K562 (cell line): ENCODE data around the gene PRKACA. TPM values are rescaled to one million over a fixed set of nuclear protein-coding genes. Genes with fewer than 3 reads are reported as not detected.

Source experiments
- ATAC-seq: fragments of 200-7000 bp; cut with Tn5 transposase; 3 replicates; pipeline ENCODE4 v1.9.1; 2020; ENCODE audit warnings: moderate library complexity
- BruUV-seq: library from RNA; stranded (reverse); fragments of 400-500 nt; replicated peaks from 2 replicates; lab custom pipeline; 2021; lab: Mats Ljungman, UMichigan
- CTCF ChIA-PET: fragments of 300-600 bp; formaldehyde crosslinking; extraction: SDS; loops from one replicate; lab custom pipeline; 2021; ENCODE audit warnings: low intra/inter-chr PET ratio; lab: Yijun Ruan, JAX
- POLR2A ChIA-PET: fragments of 300-600, 350-650 bp; sonication (Branson Sonifier 250); formaldehyde crosslinking; extraction: SDS; loops from one replicate; lab custom pipeline; 2021; ENCODE audit warnings: antibody characterized with exemption, inconsistent platforms; lab: Yijun Ruan, JAX
- DNase-seq, 4 experiments: peaks; one replicate each; pipeline versions ENCODE4 v3.0.0 to v3.0.0-alpha.2; 2011 to 2018; ENCODE audit warnings: low spot score in 3 of 4, mixed read lengths in 3 of 4; ENCODE audit errors: extremely low read depth in 1 of 4
- FAIRE-seq: peaks from 2 replicates; lab custom pipeline; 2011; peaks lifted over from hg19 to GRCh38; lab: Jason Lieb, UNC
- H2AFZ ChIP-seq: 2 replicates; pipeline ENCODE4 v1.6.0; 2011; ENCODE audit warnings: low read depth, low read length, control low read depth, inconsistent platforms
- H3K27ac ChIP-seq: fragments of 200-600 bp; 3 replicates; pipeline ENCODE4 v1.8.0; 2011; ENCODE audit warnings: low read depth, mild to moderate bottlenecking, control low read depth, inconsistent platforms, low read length, moderate library complexity, mixed read lengths; ENCODE audit errors: extremely low read depth
- H3K27me3 ChIP-seq, 2 experiments: fragments of 300-600 bp in 1 of 2; 2 replicates in 1 of 2; 3 replicates in 1 of 2; pipeline versions ENCODE4 v1.6.0 to v1.8.0; 2011; ENCODE audit warnings: inconsistent platforms in 2 of 2, low read length in 2 of 2, mild to moderate bottlenecking in 1 of 2, mixed read lengths in 1 of 2, moderate library complexity in 1 of 2; ENCODE audit not compliant: control insufficient read depth in 2 of 2, insufficient read depth in 2 of 2
- H3K36me3 ChIP-seq: fragments of 300-600 bp; 3 replicates; pipeline ENCODE4 v1.8.0; 2011; ENCODE audit warnings: mild to moderate bottlenecking, low read length, inconsistent platforms; ENCODE audit not compliant: control insufficient read depth, insufficient read depth
- H3K4me1 ChIP-seq, 2 experiments: fragments of 200-600 bp in 1 of 2; replicated peaks in 1 of 2; 2 replicates in 1 of 2; 3 replicates in 1 of 2; pipeline versions ENCODE4 v1.5.1 to v1.8.0; 2011; ENCODE audit warnings: inconsistent platforms in 2 of 2, low read length in 2 of 2, mild to moderate bottlenecking in 1 of 2, mixed read lengths in 1 of 2, moderate library complexity in 1 of 2; ENCODE audit not compliant: control insufficient read depth in 2 of 2, insufficient read depth in 2 of 2
- H3K4me2 ChIP-seq: 2 replicates; pipeline ENCODE4 v1.6.1; 2011; ENCODE audit warnings: low read length, control low read depth, inconsistent platforms, mixed read lengths; ENCODE audit not compliant: insufficient read depth
- H3K4me3 ChIP-seq: fragments of 200-600 bp; sonication (generic), shearing (Covaris generic); 2 replicates; pipeline ENCODE4 v1.5.1; 2016; ENCODE audit warnings: control low read depth, inconsistent platforms
- H3K79me2 ChIP-seq: fragments of 200-600 bp; 3 replicates; pipeline ENCODE4 v1.8.0; 2011; ENCODE audit warnings: low read length, inconsistent platforms; ENCODE audit not compliant: control insufficient read depth, insufficient read depth
- H3K9ac ChIP-seq, 2 experiments: 2 replicates each; pipeline versions ENCODE4 v1.6.0 to v1.6.1; 2011; ENCODE audit warnings: low read depth in 2 of 2, low read length in 2 of 2, control low read depth in 1 of 2, inconsistent platforms in 1 of 2, mild to moderate bottlenecking in 1 of 2, mixed read lengths in 1 of 2; ENCODE audit not compliant: insufficient read depth in 1 of 2
- H3K9me1 ChIP-seq: one replicate; pipeline ENCODE4 v1.6.0; 2011; ENCODE audit warnings: inconsistent platforms, mild to moderate bottlenecking, low read length, moderate library complexity; ENCODE audit not compliant: control insufficient read depth, insufficient read depth
- H3K9me3 ChIP-seq: replicated peaks from 2 replicates; pipeline ENCODE4 v1.5.1; 2011; ENCODE audit warnings: low read depth, low read length, inconsistent platforms; ENCODE audit not compliant: control insufficient read depth, insufficient read depth
- H4K20me1 ChIP-seq: replicated peaks from 2 replicates; pipeline ENCODE4 v1.6.1; 2011; ENCODE audit warnings: low read length, inconsistent platforms, mixed read lengths; ENCODE audit not compliant: control insufficient read depth, insufficient read depth
- PHF20 ChIP-seq: fragments of 450-650 bp; IDR thresholded peaks from 2 replicates; pipeline ENCODE4 v1.6.1; 2018; ENCODE audit not compliant: partially characterized antibody
- POLR2G ChIP-seq: fragments of 200-400 bp; formaldehyde crosslinking; IDR thresholded peaks from 2 replicates; pipeline ENCODE4 v1.6.1; 2017; ENCODE audit warnings: low read depth, mild to moderate bottlenecking, antibody characterized with exemption, low read length, moderate library complexity
- RBM22 ChIP-seq: fragments of 200-400 bp; formaldehyde crosslinking; IDR thresholded peaks from 2 replicates; pipeline ENCODE4 v1.6.1; 2018; ENCODE audit warnings: low read length, low read depth; ENCODE audit not compliant: poor library complexity, severe bottlenecking
- ZNF512 ChIP-seq: IDR thresholded peaks from 2 replicates; pipeline ENCODE4 v1.6.1; 2016; ENCODE audit warnings: missing genetic modification characterization, missing compliant biosample characterization
- ZNF609 ChIP-seq: sonication (generic); formaldehyde crosslinking; IDR thresholded peaks from 2 replicates; pipeline ENCODE4 v1.8.1; 2023; ENCODE audit warnings: missing genetic modification reagents, mild to moderate bottlenecking, borderline replicate concordance
- WGBS: fragments of 100-300 bp; shearing (Covaris generic); methylation state at CpG from one replicate; pipeline ENCODE4 v1.1.6; 2016; ENCODE audit warnings: low coverage, mixed read lengths; ENCODE audit not compliant: insufficient coverage; ENCODE audit errors: missing lambda C conversion rate; 5-methylcytosine and 5-hydroxymethylcytosine counted together
- in situ Hi-C: fragments of 300-500 bp; cut with MboI; formaldehyde crosslinking; loops from 4 replicates; pipeline ENCODE4 v1.15.0; 2018; ENCODE audit warnings: inconsistent platforms, mixed read lengths
- intact Hi-C: fragments of 100-400 bp; cut with micrococcal nuclease; formaldehyde crosslinking; loops from 2 replicates; pipeline ENCODE4 v1.14.2; 2022
- polyA plus RNA-seq, 8 experiments: library from polyadenylated mRNA; depleted of rRNA in 4 of 8; stranded (reverse) in 5 of 8; unstranded in 3 of 8; fragments of >200 nt; fragmentation: Nextera tagmentation in 2 of 8; fragmentation: Illumina TruSeq in 1 of 8; extraction: Ambion mirVana in 2 of 8; extraction: Trizol in 1 of 8; gene quantifications; 2 replicates each; pipeline versions ENCODE4 v1.2.1 to v1.2.3, GENCODE V29; 2011 to 2014; ENCODE audit warnings: inconsistent platforms in 1 of 8, missing spikeins in 1 of 8
- total RNA-seq, 7 experiments: library from RNA; depleted of rRNA in 6 of 7; stranded (reverse); fragments of >200 nt in 6 of 7; fragmentation: Illumina TruSeq in 2 of 7; extraction: Trizol in 2 of 7; gene quantifications; 2 replicates each; pipeline versions ENCODE4 v1.2.1 to v1.2.3, GENCODE V29; 2011 to 2021; ENCODE audit warnings: low replicate concordance in 1 of 7
- TF ChIP-seq, protein P1 (sequence below): fragments of 450-650 bp; conservative IDR thresholded peaks from 2 replicates; pipeline ENCODE4 v1.6.1; 2016; ENCODE audit warnings: missing genetic modification characterization, low read depth, mild to moderate bottlenecking, missing compliant biosample characterization, moderate library complexity

Gene PRKACA
- total and polyA plus RNA-seq, 9 of the 15 experiments (the other 6 are each of a cell fraction or from before 2014, with no cell fraction given), result 1.2 to 63.1 (median 13.0) TPM

DNA sequence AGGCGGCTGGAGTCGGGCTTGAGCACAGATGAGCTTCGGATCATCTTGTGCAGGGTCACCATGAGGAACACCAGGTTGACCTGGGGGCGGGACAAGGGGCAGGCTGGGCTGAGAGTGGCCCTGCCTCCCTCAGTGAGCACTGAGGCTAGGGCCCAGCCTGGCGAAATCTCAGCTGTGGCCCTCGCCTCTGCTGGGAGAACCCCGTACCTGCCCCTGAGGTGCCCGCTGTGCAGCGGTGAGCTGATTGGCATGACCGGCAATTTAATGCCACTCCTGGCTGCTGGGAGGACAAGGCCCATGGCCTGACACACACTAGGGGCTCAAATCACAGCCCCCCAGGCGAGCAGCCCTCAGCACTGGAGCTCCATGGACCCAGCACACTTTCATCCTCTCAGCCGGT, 38.6 kb upstream of the PRKACA start:
- FAIRE-seq, result no peak
- peaks cover 3% of the 10 kb centered on the region for H3K9me1 ChIP-seq
- intact Hi-C loops, result no loop called here
- H3K9me3 ChIP-seq, result no peaks in the 10 kb centered on the region
- no peak overlapping the region; a peak in 1 of 4 replicates for H3K9ac ChIP-seq
- TF ChIP-seq ZNF512 (tag), result no peak
- TF ChIP-seq RBM22, result peak; percentile 51
- TF ChIP-seq, all 486 proteins: peak for 1
- ATAC-seq (no peak), DNase-seq (no peak)
- no peaks in the 10 kb centered on the region for H3K27me3 ChIP-seq
- no peak overlapping the region for H3K4me2 ChIP-seq
- 93% methylated on average over 7 of the region's 12 CpGs for WGBS
- peaks cover 62% of the 10 kb centered on the region; the same call in 2 of the 3 replicates for H3K36me3 ChIP-seq
- in situ Hi-C loops, result no loop called here
- TSS peak; percentile 29 for BruUV-seq
- H3K79me2 ChIP-seq, result no peaks in the 10 kb centered on the region
- H2AFZ ChIP-seq, result no peak overlapping the region
- no peaks in the 10 kb centered on the region; the same call in none of the 2 replicates for H4K20me1 ChIP-seq
- no peak overlapping the region for H3K27ac ChIP-seq
- H3K4me3 ChIP-seq, result no peak overlapping the region
- ChIA-PET POLR2A (interaction anchor here (0.6 to 1.1 kb wide), 3 partner anchors 9 to 28 kb away, joined by 3 to 4 read pairs (median 3); partner anchors contain the start of gene ASF1B), CTCF (no interaction called here)
- peaks cover 0 to 14% of the 10 kb centered on the region in 2 experiments; a peak in 1 of 5 replicates for H3K4me1 ChIP-seq

GRCh38 chr19:14155371-14155770, 37.8 kb upstream of the PRKACA start:
- H3K9ac ChIP-seq, result no peak overlapping the region
- no peaks in the 10 kb centered on the region for H3K79me2 ChIP-seq
- ChIA-PET CTCF (no interaction called here), POLR2A (interaction anchor here (0.6 kb wide), 1 partner anchor 255 kb away, joined by 3 read pairs; no protein-coding TSS in a partner anchor)
- BruUV-seq, result no TSS peak
- H3K27ac ChIP-seq, result no peak overlapping the region
- ATAC-seq (no peak), FAIRE-seq (no peak), DNase-seq (no peak)
- H3K4me3 ChIP-seq, result no peak overlapping the region
- H3K36me3 ChIP-seq, result peaks cover 62% of the 10 kb centered on the region; the same call in 2 of the 3 replicates
- no peaks in the 10 kb centered on the region for H3K9me3 ChIP-seq
- 90% methylated on average over 13 of the region's 17 CpGs for WGBS
- peaks cover 0 to 13% of the 10 kb centered on the region in 2 experiments; a peak in 1 of 5 replicates for H3K4me1 ChIP-seq
- H3K9me1 ChIP-seq, result peaks cover 3% of the 10 kb centered on the region
- no peaks in the 10 kb centered on the region for H3K27me3 ChIP-seq
- H3K4me2 ChIP-seq, result no peak overlapping the region
- H4K20me1 ChIP-seq, result no peaks in the 10 kb centered on the region; the same call in none of the 2 replicates
- in situ Hi-C loops (no loop called here), intact Hi-C loops (no loop called here)
- no peak overlapping the region for H2AFZ ChIP-seq
- TF ChIP-seq PHF20 (no peak), POLR2G (0 out of 2 replicates have a peak, but pooled peaks have one; percentile 23), ZNF609 (CRISPR knock-in tag) (no peak)
- TF ChIP-seq, protein P1, sequence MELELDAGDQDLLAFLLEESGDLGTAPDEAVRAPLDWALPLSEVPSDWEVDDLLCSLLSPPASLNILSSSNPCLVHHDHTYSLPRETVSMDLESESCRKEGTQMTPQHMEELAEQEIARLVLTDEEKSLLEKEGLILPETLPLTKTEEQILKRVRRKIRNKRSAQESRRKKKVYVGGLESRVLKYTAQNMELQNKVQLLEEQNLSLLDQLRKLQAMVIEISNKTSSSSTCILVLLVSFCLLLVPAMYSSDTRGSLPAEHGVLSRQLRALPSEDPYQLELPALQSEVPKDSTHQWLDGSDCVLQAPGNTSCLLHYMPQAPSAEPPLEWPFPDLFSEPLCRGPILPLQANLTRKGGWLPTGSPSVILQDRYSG (tag), result no peak
